Measurements from ENCODE around the gene APCDD1.

Gene APCDD1

DNA sequence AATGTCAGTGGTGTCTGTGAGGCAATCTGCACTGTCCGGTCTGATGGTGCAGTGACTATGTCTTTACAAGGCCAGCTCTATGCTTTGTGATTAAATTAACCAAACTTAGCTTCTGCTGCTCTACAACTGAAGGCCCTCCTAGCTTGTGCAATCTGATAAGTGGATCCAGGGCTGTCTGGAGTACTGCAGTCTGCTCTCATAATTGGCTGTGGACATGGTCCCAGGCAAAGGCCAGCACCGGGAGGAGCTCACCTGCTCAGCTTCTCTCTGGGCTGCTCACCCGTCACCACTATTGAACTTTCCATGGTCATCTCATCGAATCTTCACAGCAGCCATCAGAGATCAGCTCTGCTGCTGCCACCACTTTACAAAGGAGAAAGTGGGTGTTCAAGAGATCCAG, 13.0 kb upstream of the APCDD1 start:
- TF ChIP-seq EZH2phosphoT487 (IDR thresholded peaks at IDR 0.05; ENCODE audit: borderline replicate concordance, low read length), result no peak
- TF ChIP-seq, protein P1, sequence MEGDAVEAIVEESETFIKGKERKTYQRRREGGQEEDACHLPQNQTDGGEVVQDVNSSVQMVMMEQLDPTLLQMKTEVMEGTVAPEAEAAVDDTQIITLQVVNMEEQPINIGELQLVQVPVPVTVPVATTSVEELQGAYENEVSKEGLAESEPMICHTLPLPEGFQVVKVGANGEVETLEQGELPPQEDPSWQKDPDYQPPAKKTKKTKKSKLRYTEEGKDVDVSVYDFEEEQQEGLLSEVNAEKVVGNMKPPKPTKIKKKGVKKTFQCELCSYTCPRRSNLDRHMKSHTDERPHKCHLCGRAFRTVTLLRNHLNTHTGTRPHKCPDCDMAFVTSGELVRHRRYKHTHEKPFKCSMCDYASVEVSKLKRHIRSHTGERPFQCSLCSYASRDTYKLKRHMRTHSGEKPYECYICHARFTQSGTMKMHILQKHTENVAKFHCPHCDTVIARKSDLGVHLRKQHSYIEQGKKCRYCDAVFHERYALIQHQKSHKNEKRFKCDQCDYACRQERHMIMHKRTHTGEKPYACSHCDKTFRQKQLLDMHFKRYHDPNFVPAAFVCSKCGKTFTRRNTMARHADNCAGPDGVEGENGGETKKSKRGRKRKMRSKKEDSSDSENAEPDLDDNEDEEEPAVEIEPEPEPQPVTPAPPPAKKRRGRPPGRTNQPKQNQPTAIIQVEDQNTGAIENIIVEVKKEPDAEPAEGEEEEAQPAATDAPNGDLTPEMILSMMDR (IDR thresholded peaks at IDR 0.05; ENCODE audit: low read depth, low read length, poor library complexity, severe bottlenecking), result no peak

GRCh38 chr18:10442551-10442971, 11.9 kb upstream of the APCDD1 start:
- no peak for TF ChIP-seq EZH2phosphoT487 (IDR thresholded peaks at IDR 0.05; ENCODE audit: borderline replicate concordance, low read length)
- TF ChIP-seq, protein P1 (IDR thresholded peaks at IDR 0.05; ENCODE audit: low read depth, low read length, poor library complexity, severe bottlenecking), result no peak
- H3K27me3 ChIP-seq (ENCODE audit: control insufficient read depth, low read length), result no peaks in the 10 kb centered on the region
- no peaks in the 10 kb centered on the region for H3K79me2 ChIP-seq (ENCODE audit: control insufficient read depth, low read length)
- H3K4me3 ChIP-seq (ENCODE audit: low read length), result no peak overlapping the region
- no peaks in the 10 kb centered on the region for H4K20me1 ChIP-seq (ENCODE audit: control insufficient read depth, insufficient read depth, low read depth, low read length)
- H3K27ac ChIP-seq (ENCODE audit: low read depth, low read length), result no peak overlapping the region
- no peaks in the 10 kb centered on the region; the same call in 1 of the 2 replicates for H3F3A ChIP-seq (ENCODE audit: control insufficient read depth, insufficient read depth)
- no peaks in the 10 kb centered on the region for H3K9me2 ChIP-seq (replicated peaks; ENCODE audit: control insufficient read depth, low read length)
- peaks cover 6% of the 10 kb centered on the region for H3K4me1 ChIP-seq (ENCODE audit: control insufficient read depth, low read length)
- H3K4me2 ChIP-seq (ENCODE audit: low read length), result no peak overlapping the region
- H3K36me3 ChIP-seq (ENCODE audit: control insufficient read depth, low read length), result no peaks in the 10 kb centered on the region
- H3K9me3 ChIP-seq (ENCODE audit: control insufficient read depth, insufficient read depth, low read length), result no peaks in the 10 kb centered on the region

More for the DNA sequence above, 13.0 kb upstream of the APCDD1 start:
- Histone ChIP-seq H3F3A (ENCODE audit: control insufficient read depth, insufficient read depth) (no peaks in the 10 kb centered on the region; the same call in 1 of the 2 replicates), H3K9me3 (ENCODE audit: control insufficient read depth, insufficient read depth, low read length) (no peaks in the 10 kb centered on the region), H3K79me2 (ENCODE audit: control insufficient read depth, low read length) (no peaks in the 10 kb centered on the region), H4K20me1 (ENCODE audit: control insufficient read depth, insufficient read depth, low read depth, low read length) (no peaks in the 10 kb centered on the region), H3K4me2 (ENCODE audit: low read length) (no peak overlapping the region), H3K27ac (ENCODE audit: low read depth, low read length) (no peak overlapping the region), H3K9me2 (replicated peaks; ENCODE audit: control insufficient read depth, low read length) (no peaks in the 10 kb centered on the region), H3K4me3 (ENCODE audit: low read length) (no peak overlapping the region), H3K36me3 (ENCODE audit: control insufficient read depth, low read length) (no peaks in the 10 kb centered on the region), H3K4me1 (ENCODE audit: control insufficient read depth, low read length) (peaks cover 6% of the 10 kb centered on the region), H3K27me3 (ENCODE audit: control insufficient read depth, low read length) (no peaks in the 10 kb centered on the region)

DNA sequence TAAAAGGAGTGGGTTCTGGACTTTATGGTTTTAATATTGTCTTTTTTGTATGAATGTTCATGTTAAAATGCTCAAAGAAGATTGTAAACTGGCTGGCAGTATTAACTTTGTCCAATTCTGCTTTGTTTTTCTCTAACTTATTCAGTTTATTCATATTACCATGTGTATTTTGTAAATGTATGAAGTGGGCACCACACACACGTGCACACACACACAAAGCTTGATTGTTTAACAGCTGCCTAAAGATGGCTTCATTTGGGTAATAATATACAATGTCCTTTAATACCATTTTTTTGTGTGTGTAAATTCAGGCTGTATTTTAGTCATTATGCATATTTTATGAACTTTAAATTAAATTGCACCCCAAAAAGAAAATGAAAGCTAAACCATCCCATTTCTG, 11.4 kb upstream of the APCDD1 start:
- Histone ChIP-seq H3F3A (ENCODE audit: control insufficient read depth, insufficient read depth) (no peaks in the 10 kb centered on the region; the same call in 1 of the 2 replicates), H3K9me2 (replicated peaks; ENCODE audit: control insufficient read depth, low read length) (no peaks in the 10 kb centered on the region), H3K4me1 (ENCODE audit: control insufficient read depth, low read length) (peaks cover 4% of the 10 kb centered on the region), H3K27ac (ENCODE audit: low read depth, low read length) (no peak overlapping the region), H3K4me2 (ENCODE audit: low read length) (no peak overlapping the region), H3K9me3 (ENCODE audit: control insufficient read depth, insufficient read depth, low read length) (no peaks in the 10 kb centered on the region), H3K36me3 (ENCODE audit: control insufficient read depth, low read length) (no peaks in the 10 kb centered on the region), H3K79me2 (ENCODE audit: control insufficient read depth, low read length) (no peaks in the 10 kb centered on the region), H4K20me1 (ENCODE audit: control insufficient read depth, insufficient read depth, low read depth, low read length) (no peaks in the 10 kb centered on the region), H3K27me3 (ENCODE audit: control insufficient read depth, low read length) (no peaks in the 10 kb centered on the region), H3K4me3 (ENCODE audit: low read length) (no peak overlapping the region)
- no peak for TF ChIP-seq EZH2phosphoT487 (IDR thresholded peaks at IDR 0.05; ENCODE audit: borderline replicate concordance, low read length)
- TF ChIP-seq, protein P1 (IDR thresholded peaks at IDR 0.05; ENCODE audit: low read depth, low read length, poor library complexity, severe bottlenecking), result no peak
